Measurements from ENCODE around the gene HYCC1. TPM values are rescaled to one million over a fixed set of nuclear protein-coding genes. Genes with fewer than 3 reads are reported as not detected.

The HYCC1 gene
- total RNA-seq, 4 donors from 2014 or later = 39.2 to 62.6 (median 47.2) TPM

- peaks cover 30 to 48% (median 34%) of the 10 kb centered on the region in 4 donors for H3K4me1 ChIP-seq
Observed at GRCh38 chr7:23014681-23015080, 751 bp upstream of the HYCC1 start.

DNA sequence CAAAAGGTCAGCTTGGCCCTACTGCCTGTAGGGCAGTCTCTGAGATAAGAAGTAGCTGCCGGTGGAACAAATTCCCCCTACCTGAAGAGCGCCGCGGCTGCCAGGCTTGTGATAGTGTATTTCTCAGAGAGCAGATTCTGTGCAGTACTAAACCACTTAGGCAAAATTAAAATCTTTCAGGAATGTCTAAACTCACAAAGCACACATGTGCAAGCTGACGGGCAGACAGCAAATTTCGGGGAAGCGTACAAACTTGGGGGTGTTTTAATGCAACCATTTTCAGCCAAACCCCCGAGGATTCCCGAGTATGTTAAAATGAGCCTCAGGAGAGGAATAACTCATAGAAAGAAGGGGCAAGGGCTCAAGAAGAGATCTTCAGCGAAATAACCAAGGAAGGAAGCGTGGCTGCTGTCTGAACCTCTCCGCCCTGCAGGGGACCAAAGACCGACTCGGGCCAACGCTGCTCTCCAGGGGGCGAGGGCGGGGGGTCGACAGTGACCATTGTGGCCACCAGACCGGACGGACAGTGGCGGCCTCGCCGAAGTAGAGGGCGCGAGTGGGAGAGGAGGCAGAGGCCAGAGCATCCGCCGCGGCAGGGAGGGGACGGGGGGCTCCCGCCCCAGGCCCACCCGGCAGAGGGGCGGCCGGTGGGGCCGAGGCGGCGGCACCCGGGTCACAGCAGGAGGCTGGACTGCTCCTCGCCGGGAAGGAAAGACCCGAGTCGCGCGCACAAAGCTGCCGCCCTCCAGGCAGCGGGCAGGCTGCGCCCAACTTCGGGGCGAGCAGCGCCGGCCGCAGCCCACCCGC is 819 bp downstream of the HYCC1 start:
- WGBS = 0% methylated on average over 25 of the region's 52 CpGs
- intact Hi-C loops (cut with DNase I) = loop anchor here (5.0 to 10.0 kb wide), 2 partner anchors 161 to 188 kb away; partner anchors contain the start of gene TOMM7
- DNase-seq (ENCODE audit: extremely low spot score) = no peak

More at GRCh38 chr7:23014681-23015080, 751 bp upstream of the HYCC1 start:
- TF ChIP-seq POLR2AphosphoS5 (IDR thresholded peaks at IDR 0.05) (no peak), CTCF (IDR thresholded peaks at IDR 0.05) (no peak), POLR2A (IDR thresholded peaks at IDR 0.05; ENCODE audit: low read depth) (no peak), EP300 (IDR thresholded peaks at IDR 0.05) (no peak)
- no peaks in the 10 kb centered on the region for H3K27me3 ChIP-seq
- no peak for DNase-seq (ENCODE audit: extremely low spot score)
- H3K27ac ChIP-seq (replicated peaks in 1 of 4) = no peak overlapping the region
- H3K36me3 ChIP-seq = no peaks in the 10 kb centered on the region
- H3K4me3 ChIP-seq = peak overlapping the region in 1 of 4 donors; percentile 98
- WGBS = 51% methylated on average over 2 of the region's 2 CpGs
- intact Hi-C loops (cut with DNase I) = loop anchor here (5.0 to 10.0 kb wide), 2 partner anchors 162 to 190 kb away; partner anchors contain the start of gene TOMM7
- no peaks in the 10 kb centered on the region for H3K9me3 ChIP-seq

GRCh38 chr7:23012186-23012585 is 1.7 kb downstream of the HYCC1 start:
- peak overlapping the region; percentile 85 to 93 (median 88) for H3K27ac ChIP-seq (replicated peaks in 1 of 4)
- no peak for DNase-seq (ENCODE audit: extremely low spot score)
- H3K9me3 ChIP-seq = no peaks in the 10 kb centered on the region
- peak overlapping the region; percentile 80 to 98 (median 94) for H3K4me3 ChIP-seq
- H3K36me3 ChIP-seq = no peaks in the 10 kb centered on the region
- H3K27me3 ChIP-seq = no peaks in the 10 kb centered on the region
- TF ChIP-seq POLR2A (IDR thresholded peaks at IDR 0.05; ENCODE audit: low read depth) (no peak), CTCF (IDR thresholded peaks at IDR 0.05) (no peak)
- intact Hi-C loops (cut with DNase I) = loop anchor here (5.0 to 10.0 kb wide), 2 partner anchors 160 to 187 kb away; partner anchors contain the start of gene TOMM7
- WGBS = 44% methylated on average over 6 of the region's 6 CpGs
- peaks cover 37 to 66% (median 43%) of the 10 kb centered on the region in 4 donors for H3K4me1 ChIP-seq

More for the DNA sequence above, 819 bp downstream of the HYCC1 start:
- peak overlapping the region; percentile 85 to 93 (median 88) for H3K27ac ChIP-seq (replicated peaks in 1 of 4)
- H3K9me3 ChIP-seq = no peaks in the 10 kb centered on the region
- peaks cover 37 to 57% (median 43%) of the 10 kb centered on the region in 4 donors for H3K4me1 ChIP-seq
- no peaks in the 10 kb centered on the region for H3K27me3 ChIP-seq
- no peaks in the 10 kb centered on the region for H3K36me3 ChIP-seq
- TF ChIP-seq EP300 (IDR thresholded peaks at IDR 0.05) = no peak
- no peak for TF ChIP-seq POLR2AphosphoS5 (IDR thresholded peaks at IDR 0.05)
- no peak for TF ChIP-seq CTCF (IDR thresholded peaks at IDR 0.05)
- no peak for TF ChIP-seq POLR2A (IDR thresholded peaks at IDR 0.05; ENCODE audit: low read depth)
- H3K4me3 ChIP-seq = peak overlapping the region; percentile 80 to 98 (median 94)

DNA sequence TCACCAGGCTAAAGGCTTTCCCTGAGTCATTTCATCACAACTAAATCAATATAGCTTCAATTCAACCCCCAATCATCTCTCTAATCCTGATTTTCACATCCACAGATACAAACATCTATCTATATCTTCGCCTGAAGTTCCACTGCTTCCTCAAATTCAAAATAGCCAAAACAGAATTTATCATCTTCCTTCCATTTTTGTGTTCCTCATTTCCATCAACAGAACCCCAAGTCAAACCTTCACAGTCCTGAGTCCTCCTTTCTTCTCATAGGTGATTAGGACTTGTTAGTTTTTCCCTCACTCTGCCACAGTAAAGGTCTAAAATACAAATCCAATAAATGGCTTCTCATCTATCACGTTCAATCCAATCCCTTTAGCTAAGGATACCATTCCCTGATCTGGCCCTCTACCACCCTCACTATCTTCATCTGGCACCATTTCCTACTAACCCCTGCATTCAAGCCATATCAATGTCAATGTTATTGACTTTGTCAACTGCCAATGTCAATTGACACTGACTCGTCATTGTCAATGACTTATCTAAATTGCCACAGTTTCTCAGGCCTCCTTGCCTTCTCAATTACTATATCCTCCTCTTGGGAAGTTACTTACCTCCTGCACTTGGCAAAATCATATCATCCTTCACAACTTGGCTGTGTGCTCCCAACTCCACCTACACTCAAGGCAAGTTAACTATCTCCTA is 2.6 kb downstream of the HYCC1 start:
- no peaks in the 10 kb centered on the region for H3K36me3 ChIP-seq
- peak overlapping the region in 1 of 4 donors; percentile 5 for H3K27ac ChIP-seq (replicated peaks in 1 of 4)
- H3K4me1 ChIP-seq = peaks cover 37 to 60% (median 43%) of the 10 kb centered on the region in 4 donors
- TF ChIP-seq POLR2A (IDR thresholded peaks at IDR 0.05; ENCODE audit: low read depth) (no peak), POLR2AphosphoS5 (IDR thresholded peaks at IDR 0.05) (no peak), EP300 (IDR thresholded peaks at IDR 0.05) (no peak), CTCF (IDR thresholded peaks at IDR 0.05) (no peak)
- no peak for DNase-seq (ENCODE audit: extremely low spot score)
- H3K27me3 ChIP-seq = no peaks in the 10 kb centered on the region
- peak overlapping the region in 2 of 4 donors; percentile 15 to 98 for H3K4me3 ChIP-seq
- 92% methylated on average over 3 of the region's 3 CpGs for WGBS
- intact Hi-C loops (cut with DNase I) = loop anchor here (5.0 to 10.0 kb wide), 2 partner anchors 159 to 187 kb away; partner anchors contain the start of gene TOMM7
- no peaks in the 10 kb centered on the region for H3K9me3 ChIP-seq
